ENCODE measurements around the gene PLD5.

DNA sequence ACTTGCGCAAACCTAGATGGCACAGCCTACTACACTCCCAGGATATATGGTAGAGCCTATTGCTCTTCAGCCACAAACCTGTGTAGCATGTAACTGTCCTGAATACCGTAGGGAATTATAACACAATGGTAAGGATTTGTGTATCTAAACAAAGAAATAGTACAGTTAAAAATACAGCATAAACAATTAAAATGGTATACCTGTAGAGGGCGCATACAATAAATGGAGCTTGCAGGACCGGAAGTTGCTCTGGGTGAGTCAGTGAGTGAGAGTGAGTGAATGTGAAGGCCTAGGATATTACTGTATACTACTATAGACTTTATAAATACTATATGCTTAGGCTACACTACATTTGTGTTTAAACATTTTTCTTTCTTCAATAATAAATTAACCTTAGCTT lies 99.3 kb downstream of the PLD5 start:
- peak; percentile 41; the same call in 1 of the 2 replicates for TF ChIP-seq CTCF (IDR thresholded peaks at IDR 0.05)
- TF ChIP-seq, protein P1, sequence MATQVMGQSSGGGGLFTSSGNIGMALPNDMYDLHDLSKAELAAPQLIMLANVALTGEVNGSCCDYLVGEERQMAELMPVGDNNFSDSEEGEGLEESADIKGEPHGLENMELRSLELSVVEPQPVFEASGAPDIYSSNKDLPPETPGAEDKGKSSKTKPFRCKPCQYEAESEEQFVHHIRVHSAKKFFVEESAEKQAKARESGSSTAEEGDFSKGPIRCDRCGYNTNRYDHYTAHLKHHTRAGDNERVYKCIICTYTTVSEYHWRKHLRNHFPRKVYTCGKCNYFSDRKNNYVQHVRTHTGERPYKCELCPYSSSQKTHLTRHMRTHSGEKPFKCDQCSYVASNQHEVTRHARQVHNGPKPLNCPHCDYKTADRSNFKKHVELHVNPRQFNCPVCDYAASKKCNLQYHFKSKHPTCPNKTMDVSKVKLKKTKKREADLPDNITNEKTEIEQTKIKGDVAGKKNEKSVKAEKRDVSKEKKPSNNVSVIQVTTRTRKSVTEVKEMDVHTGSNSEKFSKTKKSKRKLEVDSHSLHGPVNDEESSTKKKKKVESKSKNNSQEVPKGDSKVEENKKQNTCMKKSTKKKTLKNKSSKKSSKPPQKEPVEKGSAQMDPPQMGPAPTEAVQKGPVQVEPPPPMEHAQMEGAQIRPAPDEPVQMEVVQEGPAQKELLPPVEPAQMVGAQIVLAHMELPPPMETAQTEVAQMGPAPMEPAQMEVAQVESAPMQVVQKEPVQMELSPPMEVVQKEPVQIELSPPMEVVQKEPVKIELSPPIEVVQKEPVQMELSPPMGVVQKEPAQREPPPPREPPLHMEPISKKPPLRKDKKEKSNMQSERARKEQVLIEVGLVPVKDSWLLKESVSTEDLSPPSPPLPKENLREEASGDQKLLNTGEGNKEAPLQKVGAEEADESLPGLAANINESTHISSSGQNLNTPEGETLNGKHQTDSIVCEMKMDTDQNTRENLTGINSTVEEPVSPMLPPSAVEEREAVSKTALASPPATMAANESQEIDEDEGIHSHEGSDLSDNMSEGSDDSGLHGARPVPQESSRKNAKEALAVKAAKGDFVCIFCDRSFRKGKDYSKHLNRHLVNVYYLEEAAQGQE (IDR thresholded peaks at IDR 0.05; ENCODE audit: insufficient read depth in 1 of 2, low read depth in 2 of 2, low read length in 1 of 2) = no peak
- TF ChIP-seq POLR2AphosphoS5 (IDR thresholded peaks at IDR 0.05; ENCODE audit: low read depth, low read length) = no peak
- TF ChIP-seq TCF7L2 (IDR thresholded peaks at IDR 0.05; ENCODE audit: low read depth, low read length) = no peak

Measured in Panc1 (cell line).